ENCODE measurements around the gene NPC1.

The NPC1 gene

DNA sequence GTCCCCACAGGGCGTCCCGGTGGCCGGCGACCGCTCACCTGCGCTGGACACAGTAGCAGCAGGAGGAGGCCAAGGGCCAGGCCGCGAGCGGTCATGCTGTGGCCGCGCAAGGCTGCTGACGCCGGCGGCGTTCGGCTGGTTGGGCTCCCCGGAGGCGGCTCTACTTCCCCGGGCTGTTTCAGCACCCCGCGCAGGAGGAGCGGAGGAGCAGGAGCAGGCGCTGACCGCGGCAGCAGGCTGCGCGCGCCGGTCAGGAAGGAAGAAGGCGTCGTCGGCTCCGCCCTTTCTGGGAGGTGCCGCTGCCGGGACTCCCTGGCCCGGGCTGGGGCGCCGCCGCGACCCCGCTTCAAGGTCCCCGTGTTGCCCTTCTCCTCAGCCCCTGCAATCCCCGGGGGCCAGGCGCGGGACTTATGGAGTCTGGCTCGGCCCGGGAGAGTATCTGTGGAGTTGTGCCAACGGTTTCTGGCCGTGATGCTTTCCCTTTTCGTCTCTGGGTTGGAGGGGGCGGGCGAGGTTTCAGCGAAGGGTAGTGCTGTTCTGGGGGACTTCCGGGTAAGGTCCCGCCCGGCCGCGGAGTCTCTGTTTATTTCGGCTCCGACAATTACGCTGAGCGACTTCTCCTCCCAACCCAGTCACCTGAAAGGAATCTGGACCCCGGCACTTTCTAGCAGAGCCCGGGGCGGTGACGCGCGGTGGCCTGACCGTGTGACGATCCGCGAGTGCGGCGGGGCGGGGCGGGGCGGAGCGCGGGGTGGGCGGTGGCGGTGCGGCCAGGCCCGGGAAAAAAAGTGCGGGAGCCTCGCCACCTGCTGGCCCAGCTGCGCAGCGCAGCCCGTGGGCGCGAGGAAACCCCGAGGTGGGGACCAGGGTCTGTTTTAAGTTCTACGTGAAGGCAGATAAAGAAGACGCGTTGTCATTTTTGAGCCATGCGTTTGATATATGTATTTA lies at the start of gene NPC1:
Gene NPC1 (minus strand): TSS at position 258 of the 948 bp plus-strand sequence. CDS start 163 bp downstream, at position 95.
- TF ChIP-seq, protein P1, sequence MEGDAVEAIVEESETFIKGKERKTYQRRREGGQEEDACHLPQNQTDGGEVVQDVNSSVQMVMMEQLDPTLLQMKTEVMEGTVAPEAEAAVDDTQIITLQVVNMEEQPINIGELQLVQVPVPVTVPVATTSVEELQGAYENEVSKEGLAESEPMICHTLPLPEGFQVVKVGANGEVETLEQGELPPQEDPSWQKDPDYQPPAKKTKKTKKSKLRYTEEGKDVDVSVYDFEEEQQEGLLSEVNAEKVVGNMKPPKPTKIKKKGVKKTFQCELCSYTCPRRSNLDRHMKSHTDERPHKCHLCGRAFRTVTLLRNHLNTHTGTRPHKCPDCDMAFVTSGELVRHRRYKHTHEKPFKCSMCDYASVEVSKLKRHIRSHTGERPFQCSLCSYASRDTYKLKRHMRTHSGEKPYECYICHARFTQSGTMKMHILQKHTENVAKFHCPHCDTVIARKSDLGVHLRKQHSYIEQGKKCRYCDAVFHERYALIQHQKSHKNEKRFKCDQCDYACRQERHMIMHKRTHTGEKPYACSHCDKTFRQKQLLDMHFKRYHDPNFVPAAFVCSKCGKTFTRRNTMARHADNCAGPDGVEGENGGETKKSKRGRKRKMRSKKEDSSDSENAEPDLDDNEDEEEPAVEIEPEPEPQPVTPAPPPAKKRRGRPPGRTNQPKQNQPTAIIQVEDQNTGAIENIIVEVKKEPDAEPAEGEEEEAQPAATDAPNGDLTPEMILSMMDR (IDR thresholded peaks at IDR 0.05; ENCODE audit: extremely low read depth, insufficient read depth, missing control alignments), result peak; percentile 95
- in situ Hi-C loops (cut with MboI; ENCODE audit: low pct_unique_long_range_greater_than_20kb, low sequenced_read_pairs, unreplicated experiment), result no loop called here
- DNase-seq (ENCODE audit: low spot score), result peak; percentile 96

DNA sequence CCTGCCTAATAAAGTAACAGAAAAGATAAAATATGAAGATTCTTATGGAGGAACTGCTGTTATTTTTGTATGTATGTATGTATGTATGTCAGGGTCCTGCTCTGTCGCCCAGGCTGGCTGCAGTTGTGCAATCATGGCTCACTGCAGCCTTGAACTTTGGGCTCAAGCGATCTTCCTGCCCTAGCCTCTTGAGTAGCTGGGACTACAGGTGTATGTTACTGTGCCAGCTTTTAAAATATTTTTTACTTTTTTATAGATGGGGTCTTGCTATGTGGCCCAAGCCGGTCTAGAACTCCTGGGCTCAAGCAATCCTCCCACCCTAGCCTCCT lies 49.7 kb upstream of the NPC1 start:
- in situ Hi-C loops (cut with MboI; ENCODE audit: low pct_unique_long_range_greater_than_20kb, low sequenced_read_pairs, unreplicated experiment), result loop anchor here (25.0 kb wide), 1 partner anchor 176 kb away; no protein-coding TSS in a partner anchor
- TF ChIP-seq, protein P1 (IDR thresholded peaks at IDR 0.05; ENCODE audit: extremely low read depth, insufficient read depth, missing control alignments), result no peak
- no peak for DNase-seq (ENCODE audit: low spot score)

DNA sequence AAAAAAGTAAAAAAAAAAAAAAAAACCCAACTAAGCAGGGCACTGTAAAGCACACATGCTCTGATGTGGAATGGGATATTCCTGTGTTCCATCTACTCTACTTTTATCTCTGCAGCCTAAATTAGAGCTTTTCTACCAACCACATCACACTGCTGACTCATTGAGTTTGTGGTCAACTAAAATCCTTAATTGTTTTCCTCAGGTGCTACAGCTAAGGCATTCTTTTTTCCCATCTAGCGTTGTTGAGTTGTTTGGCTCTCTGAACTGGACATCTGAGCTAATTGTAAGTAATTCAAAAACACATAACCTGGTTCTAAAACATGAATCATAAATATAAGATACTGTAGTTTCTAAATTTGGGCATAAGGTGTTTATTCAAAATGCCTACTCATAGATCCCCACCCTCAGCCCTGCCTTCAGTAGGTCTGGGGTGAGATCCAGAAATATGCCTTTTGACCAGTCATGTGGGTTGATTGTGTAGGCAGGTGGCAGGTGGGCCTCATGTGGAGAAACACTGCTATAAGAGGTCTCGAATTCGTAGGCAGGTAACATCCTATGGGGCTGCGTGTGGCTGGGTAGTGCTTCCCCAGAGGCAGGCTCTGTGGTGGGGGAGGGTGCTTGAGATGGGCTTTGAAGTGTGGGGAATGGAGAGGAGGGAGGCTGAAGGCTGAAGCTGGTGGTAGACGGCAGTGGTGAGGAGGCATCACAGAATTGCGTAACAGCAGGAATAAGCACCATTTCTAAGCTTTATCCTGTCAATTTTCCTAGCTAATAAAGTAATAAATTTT lies 49.2 kb upstream of the NPC1 start:
- DNase-seq (ENCODE audit: low spot score), result no peak
- TF ChIP-seq, protein P1 (IDR thresholded peaks at IDR 0.05; ENCODE audit: extremely low read depth, insufficient read depth, missing control alignments), result no peak
- in situ Hi-C loops (cut with MboI; ENCODE audit: low pct_unique_long_range_greater_than_20kb, low sequenced_read_pairs, unreplicated experiment), result loop anchor here (25.0 kb wide), 1 partner anchor 177 kb away; no protein-coding TSS in a partner anchor

DNA sequence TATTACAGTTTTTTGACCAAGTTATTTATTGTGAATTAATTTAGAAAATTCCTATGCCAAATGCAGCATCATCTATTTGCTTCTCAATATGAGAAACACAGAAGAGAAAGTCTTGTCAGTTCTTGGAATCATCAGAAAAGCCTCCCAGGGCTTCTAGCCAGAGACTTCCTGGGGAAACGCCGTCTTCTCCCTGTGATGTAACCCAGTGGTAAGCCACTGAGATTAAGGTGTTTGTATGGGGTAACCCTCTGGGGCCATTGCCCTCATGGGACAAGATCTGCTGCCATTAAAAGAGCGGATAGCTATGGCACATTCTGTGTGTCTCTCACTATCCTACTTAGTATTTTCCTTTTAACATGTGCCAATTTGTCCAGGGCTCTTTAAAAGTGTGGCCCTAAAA lies 48.4 kb upstream of the NPC1 start:
- no peak for DNase-seq (ENCODE audit: low spot score)
- in situ Hi-C loops (cut with MboI; ENCODE audit: low pct_unique_long_range_greater_than_20kb, low sequenced_read_pairs, unreplicated experiment), result loop anchor here (25.0 kb wide), 1 partner anchor 178 kb away; no protein-coding TSS in a partner anchor
- TF ChIP-seq, protein P1 (IDR thresholded peaks at IDR 0.05; ENCODE audit: extremely low read depth, insufficient read depth, missing control alignments), result no peak

DNA sequence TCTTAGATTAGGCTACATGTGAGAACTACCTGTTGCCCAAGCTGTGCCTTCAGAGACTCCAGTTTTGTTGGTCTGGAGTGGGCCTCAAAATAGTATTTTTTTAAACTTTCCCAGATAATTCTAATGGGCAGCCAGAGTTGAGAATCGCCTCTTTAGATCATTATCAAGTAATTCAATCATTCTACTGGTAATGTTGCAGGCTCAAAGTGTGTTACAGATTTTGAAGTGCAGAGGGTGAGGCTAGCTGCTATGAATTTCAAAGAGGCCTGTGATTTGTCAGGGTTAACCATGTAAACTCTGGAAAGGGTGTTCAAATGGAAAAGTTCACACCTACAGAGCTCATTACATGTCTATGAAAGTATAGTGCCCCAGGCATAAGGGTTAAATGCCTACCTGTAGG lies 46.3 kb upstream of the NPC1 start:
- TF ChIP-seq, protein P1 (IDR thresholded peaks at IDR 0.05; ENCODE audit: extremely low read depth, insufficient read depth, missing control alignments), result no peak
- DNase-seq (ENCODE audit: low spot score), result no peak
- in situ Hi-C loops (cut with MboI; ENCODE audit: low pct_unique_long_range_greater_than_20kb, low sequenced_read_pairs, unreplicated experiment), result loop anchor here (25.0 kb wide), 1 partner anchor 180 kb away; no protein-coding TSS in a partner anchor

DNA sequence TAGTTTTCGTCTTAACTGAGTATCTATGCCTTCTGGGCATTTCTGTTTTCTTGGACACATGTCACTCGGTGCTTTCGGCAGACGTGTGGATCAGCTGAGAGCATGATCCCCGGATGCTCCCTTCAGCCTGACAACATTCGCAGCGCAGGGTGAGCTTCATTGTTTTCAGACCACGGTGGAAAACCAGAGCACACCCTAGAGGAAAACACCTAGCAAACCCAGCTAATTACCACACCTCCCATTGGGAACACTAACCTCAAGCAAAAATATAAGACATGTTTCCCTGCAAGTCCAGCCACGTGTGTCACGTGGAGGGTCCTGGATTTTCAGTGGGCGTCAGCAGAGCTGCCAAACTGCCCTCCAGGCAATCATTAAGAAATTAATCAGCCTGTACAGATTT lies 45.4 kb upstream of the NPC1 start:
- DNase-seq (ENCODE audit: low spot score), result no peak
- in situ Hi-C loops (cut with MboI; ENCODE audit: low pct_unique_long_range_greater_than_20kb, low sequenced_read_pairs, unreplicated experiment), result loop anchor here (25.0 kb wide), 1 partner anchor 181 kb away; no protein-coding TSS in a partner anchor
- TF ChIP-seq, protein P1 (IDR thresholded peaks at IDR 0.05; ENCODE audit: extremely low read depth, insufficient read depth, missing control alignments), result no peak

Data from GM13977 (cell line).